GM19351 (cell line): ENCODE measurements around the gene ALDH1A1.

Experiments
- ATAC-seq: cut with Tn5 transposase; IDR thresholded peaks from one replicate; pipeline ENCODE4 v1.9.1; 2021; ENCODE audit warnings: mild to moderate bottlenecking, moderate library complexity; ENCODE audit not compliant: unreplicated experiment

ALDH1A1 gene

DNA sequence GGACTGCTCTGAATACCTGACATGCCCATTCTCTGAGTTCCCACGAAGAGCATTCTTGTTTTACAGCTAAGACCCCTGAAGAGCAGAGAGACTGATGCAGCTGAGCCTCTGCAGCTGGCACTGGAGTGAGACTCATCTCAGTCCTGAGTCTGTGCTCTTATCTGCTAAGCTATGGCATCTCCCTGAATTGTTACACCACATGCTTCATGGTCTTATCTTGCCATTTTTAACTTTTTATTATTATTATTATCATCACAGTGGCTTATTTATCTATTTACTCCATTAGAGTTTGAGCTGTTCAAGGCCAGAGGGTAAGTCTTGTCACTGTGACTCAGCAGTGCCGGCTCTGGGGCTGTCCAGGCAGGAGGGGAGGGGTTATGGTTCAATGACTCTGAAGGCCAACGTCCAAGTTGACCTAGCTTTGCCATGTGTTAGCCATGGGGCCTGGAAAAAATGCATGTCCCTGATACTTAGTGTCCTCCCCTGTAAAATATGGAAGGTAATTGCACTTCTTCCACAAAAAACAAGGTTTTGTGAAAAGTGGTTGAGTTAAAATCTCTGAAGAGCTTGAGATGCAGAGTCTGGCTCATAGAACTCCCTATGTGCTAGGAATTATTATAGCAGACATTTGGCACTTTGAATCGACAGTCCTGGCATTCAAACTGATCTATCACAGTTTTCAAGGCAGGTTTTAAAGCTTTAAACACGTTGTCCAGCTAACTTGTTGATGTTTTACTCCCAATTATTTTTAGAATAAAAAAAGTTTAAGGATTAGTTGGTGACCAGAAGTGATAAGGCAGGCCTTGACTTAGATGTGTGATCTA lies 94.6 kb downstream of the ALDH1A1 start:
- no peak for ATAC-seq

DNA sequence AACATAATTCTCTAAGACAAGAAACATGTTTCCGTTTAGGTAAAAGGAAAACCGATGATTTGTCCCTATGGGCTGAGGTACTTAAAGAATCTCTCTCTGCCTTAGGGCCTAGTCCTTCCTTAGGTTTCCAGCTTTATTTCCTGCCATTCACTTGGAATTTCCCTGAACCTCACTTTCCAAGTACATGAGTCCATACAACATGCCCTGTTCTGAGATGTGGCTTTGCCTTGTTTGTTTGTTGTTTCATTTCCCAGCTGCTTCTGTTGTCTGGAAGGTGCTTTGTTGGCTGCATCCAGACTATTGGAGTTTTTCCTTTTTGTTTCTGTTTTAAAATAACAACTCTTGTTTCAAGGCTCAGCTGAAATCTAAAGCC lies 95.2 kb downstream of the ALDH1A1 start:
- no peak for ATAC-seq

DNA sequence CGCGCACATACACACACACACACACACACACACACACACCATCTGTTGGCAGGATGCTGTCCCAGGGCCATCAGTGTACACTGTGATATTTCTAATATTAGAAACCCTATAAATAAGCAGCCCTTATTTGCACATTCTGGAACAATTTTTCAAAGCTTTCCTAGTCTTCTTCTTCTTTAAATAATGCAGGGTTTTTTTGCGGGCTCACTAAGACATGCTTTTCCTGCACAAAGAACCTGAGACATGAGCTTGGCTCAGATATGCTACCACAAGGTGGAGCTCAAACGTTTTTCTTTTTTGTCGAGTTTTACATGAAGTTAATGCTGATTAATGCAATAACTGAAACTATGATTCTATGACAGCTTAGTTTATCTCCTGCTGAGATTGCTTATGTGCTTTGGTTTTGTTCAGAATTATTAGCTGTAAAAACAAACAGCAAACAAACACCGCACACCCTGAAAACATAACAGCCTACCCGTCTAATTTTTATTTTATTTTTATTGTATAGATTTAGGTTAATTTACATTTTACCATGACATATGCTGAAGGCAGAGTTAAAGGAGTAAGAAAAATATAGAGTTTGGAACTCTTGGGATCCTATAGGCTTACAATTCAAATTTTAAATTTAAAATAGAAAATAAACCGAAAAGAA lies 95.8 kb downstream of the ALDH1A1 start:
- ATAC-seq = peak; percentile 75

DNA sequence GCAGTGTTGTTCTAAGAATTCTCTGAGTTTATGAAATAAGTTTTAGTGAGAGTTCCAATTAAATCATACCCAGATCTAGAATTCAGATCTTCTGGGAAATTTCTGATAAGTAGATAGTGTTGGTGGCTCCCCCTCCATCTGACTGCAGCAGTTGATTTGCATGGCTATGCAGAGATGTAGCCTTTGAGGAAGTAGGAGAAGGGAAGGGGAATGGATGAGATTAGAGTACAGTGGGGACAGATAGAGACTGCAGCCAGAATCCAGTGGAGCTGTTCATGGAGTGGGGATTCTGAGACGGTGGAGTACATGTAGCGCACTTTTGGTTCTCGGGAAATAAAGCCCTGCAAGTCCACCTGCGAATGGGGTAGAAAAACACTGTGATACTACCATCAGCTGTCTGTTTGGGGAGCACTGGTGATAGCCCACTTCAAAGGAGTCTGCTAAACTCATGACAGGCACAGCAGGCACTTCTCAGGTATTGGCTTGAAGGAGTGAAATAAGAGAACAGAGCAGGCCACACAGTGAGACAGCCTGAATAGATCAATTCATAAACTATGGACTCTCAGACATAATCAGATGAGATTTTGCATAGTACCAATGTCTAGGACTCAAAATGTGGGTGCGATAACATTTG lies 96.8 kb downstream of the ALDH1A1 start:
- no peak for ATAC-seq

DNA sequence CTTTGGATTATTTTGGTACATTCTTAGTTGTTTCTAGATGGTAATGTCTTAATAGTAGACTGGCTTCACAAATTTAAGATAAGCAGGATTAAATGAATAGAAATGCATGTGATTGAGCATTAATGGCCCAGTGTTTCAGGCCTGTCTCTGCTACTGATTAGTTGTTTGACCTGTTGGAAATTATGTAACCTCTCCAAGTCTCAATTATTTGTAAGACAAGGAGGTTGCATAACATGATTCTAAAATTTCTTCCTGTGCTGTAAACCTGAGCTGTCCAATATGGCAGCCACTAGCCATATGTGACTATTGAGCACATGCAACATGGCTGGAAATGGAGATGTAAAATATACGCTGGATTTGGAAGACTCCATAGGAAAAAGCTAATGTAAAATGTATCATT lies 97.5 kb downstream of the ALDH1A1 start:
- no peak for ATAC-seq
